HG03460 (cell line): ENCODE data around the gene COL6A1.
"Not testable (repeated sequence)": the region's sequence is repeated elsewhere in the genome, so short reads cannot be mapped to it uniquely, and the experiment has no call there.

Experiments used
- ATAC-seq: cut with Tn5 transposase; IDR thresholded peaks from one replicate; pipeline ENCODE4 v1.9.1; 2021; ENCODE audit not compliant: unreplicated experiment

Gene COL6A1

GRCh38 chr21:46045154-46045553 lies 63.6 kb downstream of the COL6A1 start:
- no peak for ATAC-seq

DNA sequence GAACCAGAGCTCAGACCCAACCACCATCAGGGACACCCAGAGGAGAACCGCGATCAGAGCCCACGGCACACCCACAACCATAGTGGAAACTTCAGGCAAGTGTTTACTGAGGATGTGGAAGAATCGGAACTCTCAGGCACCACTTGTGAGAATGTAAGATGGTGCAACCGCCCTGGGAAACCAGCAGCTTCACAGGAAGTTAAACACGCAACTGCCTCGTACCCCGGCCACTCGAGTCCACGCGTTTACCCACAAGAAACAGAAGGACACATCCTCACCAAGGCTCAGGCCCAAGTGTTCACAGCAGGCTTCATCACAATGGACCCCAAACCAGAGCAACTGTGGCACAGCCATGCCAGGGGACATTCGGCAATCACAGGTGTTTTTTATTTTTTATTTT lies 64.9 kb downstream of the COL6A1 start:
- no peak for ATAC-seq

DNA sequence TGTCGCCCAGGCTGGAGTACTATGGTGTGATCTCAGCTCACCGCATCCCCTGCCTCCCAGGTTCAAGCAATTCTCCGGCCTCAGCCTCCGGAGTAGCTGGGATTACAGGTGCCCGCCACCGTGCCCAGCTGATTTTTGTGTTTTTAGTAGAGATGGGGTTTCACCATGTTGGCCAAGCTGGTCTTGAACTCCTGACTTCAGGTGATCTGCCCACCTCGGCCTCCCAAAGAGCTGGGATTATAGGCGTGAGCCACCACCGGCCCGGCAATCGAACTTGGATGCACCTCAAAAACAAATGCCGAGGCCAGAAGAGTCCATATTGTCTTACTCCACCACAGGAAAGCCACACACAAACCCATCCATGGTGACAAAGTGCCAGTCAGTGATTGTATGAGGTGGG lies 65.3 kb downstream of the COL6A1 start:
- not testable (repeated sequence) for ATAC-seq

GRCh38 chr21:46048926-46049889 lies 67.6 kb downstream of the COL6A1 start:
- ATAC-seq: no peak

DNA sequence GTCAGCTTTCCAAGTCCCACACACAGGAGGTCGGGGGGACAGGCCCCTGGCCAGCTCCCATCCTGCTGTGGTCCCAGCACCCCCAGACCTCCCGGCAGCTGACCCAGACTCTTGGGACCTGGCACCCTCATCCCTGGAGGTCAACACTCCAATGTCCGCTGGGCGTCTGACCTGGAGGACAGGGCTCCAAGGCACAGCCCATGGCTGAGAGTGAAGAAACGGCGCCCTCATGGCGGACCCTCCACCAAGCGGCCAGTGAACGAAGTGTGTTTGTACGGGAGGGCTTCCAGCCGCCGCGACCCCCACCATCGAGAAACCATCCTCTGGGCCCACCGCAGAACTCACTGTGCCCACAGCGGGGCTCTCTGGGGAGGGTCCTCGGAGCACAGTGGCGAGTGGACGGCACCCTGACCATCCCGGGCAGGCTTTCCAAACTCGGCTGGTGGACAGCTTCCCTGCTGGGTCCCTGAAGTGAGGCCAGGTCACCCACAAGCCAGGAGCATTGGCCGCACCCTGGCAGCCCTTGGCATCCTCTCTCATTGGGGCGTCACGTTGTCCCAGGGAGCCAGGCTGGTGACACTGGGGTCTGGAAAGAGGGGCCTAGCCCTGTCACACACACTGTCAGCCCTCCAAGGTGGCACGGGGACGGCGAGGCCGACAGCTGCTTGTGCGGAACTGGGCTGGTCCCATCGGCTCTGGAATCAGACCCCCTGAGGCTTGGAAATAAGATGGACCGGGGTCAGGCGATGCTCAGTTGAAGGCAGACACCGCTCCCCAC lies 68.5 kb downstream of the COL6A1 start:
- no peak for ATAC-seq

DNA sequence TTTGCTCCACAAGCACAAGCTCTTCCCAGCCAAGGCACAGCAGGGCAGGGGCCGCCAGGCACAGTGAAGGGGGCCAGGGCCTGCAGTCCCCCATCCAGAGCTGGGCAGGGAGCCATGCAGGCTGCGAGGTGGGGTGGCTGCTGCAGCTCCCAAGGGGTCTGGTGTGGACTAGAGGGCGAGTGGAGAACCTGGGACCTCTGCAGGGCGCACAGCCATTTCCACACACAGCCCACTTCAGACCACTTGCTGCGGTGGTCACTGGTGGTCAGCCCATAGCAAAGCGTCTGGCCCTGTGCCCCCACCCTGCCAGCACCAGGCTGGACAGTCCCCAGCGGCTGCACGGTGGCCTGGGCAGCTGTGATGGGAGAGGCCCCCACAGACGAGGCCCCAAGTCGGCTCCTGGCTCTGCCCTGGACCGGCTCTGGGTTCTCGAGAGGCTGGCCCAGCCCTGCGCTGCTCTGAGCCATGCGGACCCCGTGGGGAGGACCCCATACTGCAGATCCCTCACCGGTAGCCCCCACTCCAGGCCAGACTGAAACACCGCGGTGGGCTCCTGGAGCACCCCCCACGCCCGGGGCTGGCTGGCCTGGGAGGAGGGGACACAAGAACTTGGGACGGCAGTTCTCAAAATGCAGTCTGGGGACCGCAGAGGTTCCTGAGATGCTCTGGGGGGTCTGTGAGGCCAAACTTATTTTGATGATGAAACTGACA lies 69.3 kb downstream of the COL6A1 start:
- ATAC-seq: no peak

DNA sequence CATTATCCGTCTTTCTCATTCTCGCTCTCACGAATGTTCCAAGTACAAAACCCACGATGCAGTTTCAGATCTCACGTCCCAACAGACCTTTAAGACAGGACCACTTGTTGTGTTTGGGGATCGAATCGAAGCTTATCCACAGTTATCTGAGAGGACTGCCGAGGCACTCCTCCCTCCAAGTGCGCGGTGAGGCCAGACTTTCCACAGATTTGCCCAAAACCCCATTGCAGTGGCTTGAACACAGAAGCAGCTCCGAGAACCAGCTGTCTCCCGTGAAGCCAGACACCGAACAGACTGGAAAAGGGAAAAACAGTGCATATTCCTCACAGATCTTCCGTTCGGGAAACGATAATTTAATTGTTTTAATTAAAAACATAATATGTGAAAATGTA lies 69.8 kb downstream of the COL6A1 start:
- ATAC-seq: no peak

DNA sequence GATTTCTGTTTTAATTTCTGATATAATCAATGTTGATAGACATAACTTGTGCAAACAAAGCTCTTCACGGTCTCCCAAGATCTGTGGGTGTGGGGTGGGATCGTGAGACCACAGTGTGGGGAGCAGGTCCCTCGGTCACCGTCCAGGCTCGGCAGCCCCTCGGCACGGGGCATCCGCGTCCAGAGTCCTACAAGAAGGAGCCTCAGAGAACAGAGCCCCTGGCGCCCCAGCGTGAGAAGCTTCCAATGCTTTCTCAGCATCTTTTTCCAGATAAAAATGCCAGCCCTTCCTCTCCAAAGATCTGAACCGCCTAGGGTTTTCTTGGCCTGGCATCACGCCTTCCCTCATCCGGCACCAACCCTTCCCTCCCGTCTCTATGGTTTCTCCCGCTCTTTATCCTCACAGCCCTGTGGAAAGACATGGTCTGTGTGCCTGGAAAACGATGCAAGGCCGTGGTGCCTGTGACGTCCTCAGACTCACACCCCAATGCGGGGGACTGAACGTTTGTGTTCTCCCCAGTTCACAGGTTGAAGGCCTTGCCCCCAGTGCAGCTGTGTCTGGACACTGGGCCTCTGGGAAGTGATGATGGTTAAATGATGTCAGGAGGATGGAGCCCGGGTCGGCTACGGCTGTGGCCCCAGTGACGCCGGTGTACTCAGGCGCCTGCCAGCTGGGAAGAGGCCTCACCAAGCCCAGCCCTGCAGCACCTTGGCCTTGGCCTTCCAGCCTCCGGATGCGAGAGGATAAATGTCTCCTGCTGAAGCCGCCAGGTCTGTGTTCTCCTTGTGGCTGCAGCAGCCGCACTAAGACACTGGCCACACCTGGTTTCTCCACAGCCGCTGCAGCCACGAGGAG lies 70.5 kb downstream of the COL6A1 start:
- no peak for ATAC-seq

- ATAC-seq: no peak
Measured at GRCh38 chr21:46052703-46053651, 71.4 kb downstream of the COL6A1 start.

- no peak for ATAC-seq
Measured at GRCh38 chr21:46054031-46054430, 72.5 kb downstream of the COL6A1 start.

- ATAC-seq: no peak
Measured at GRCh38 chr21:46054451-46054881, 72.9 kb downstream of the COL6A1 start.
